DND-41 (cell line): Measurements from ENCODE around the gene CHST3.

Source experiments
- CTCF ChIP-seq: IDR thresholded peaks from 2 replicates; pipeline ENCODE4 v1.5.1; 2012; ENCODE audit warnings: borderline replicate concordance, low read length, moderate library complexity, mild to moderate bottlenecking; ENCODE audit not compliant: poor library complexity, severe bottlenecking; ENCODE audit errors: extremely low read depth
- EZH2 ChIP-seq: IDR thresholded peaks from 3 replicates; pipeline ENCODE4 v1.6.1; 2012; ENCODE audit warnings: borderline replicate concordance, low read depth, mild to moderate bottlenecking, moderate library complexity, low read length, inconsistent platforms; ENCODE audit not compliant: severe bottlenecking

- TF ChIP-seq CTCF (no peak), EZH2 (no peak)
Observed at GRCh38 chr10:72053690-72054089, 89.5 kb downstream of the CHST3 start.
